B cell (primary cell): Measurements from ENCODE around the gene HSD17B14. TPM values are rescaled to one million over a fixed set of nuclear protein-coding genes. Genes with fewer than 3 reads are reported as not detected.

Experiments
- polyA plus RNA-seq: library from polyadenylated mRNA; depleted of rRNA; stranded (reverse); fragments of >200 nt; gene quantifications from 2 replicates; pipeline ENCODE4 v1.2.3, GENCODE V29; 2012
- small RNA-seq: library from RNA; depleted of rRNA; stranded (forward); fragments of <200 nt; gene quantifications from one replicate; pipeline ENCODE3, GENCODE V24; 2012; ENCODE audit warnings: low replicate concordance, low read depth; ENCODE audit not compliant: insufficient read length
- total RNA-seq, 2 donors: library from RNA; stranded (reverse); fragments of 120-200 nt in 1 of 2; gene quantifications; 1 replicate in 1 of 2; 2 replicates in 1 of 2; pipeline versions ENCODE4 v1.2.3 to v1.2.4, GENCODE V29; 2013 to 2022

HSD17B14 gene
- total and polyA plus RNA-seq, 2 donors (not counting 1 experiment from before 2014, with no cell fraction given): 2.5 to 2.9 TPM

Small RNA genes within 50 kb of the gene (small RNA-seq; reads per million reads assigned to genes)
- not detected for gene RNU6-317P

Other genes starting within 250 kb of the HSD17B14 start
Only the 30 nearest of the 33 such genes appear.
- 1.5 and 4.1 TPM in 2 replicates for gene FAM83E, start 221.4 kb downstream of the HSD17B14 start, total RNA-seq
- gene FAM83E, start 221.4 kb downstream of the HSD17B14 start, polyA plus RNA-seq: 0.12 and 0.15 TPM in 2 replicates
- 2,217 and 2,248 TPM in 2 replicates for gene RPL18, start 217.3 kb downstream of the HSD17B14 start, total RNA-seq
- gene RPL18, start 217.3 kb downstream of the HSD17B14 start, polyA plus RNA-seq: 3,187 and 4,393 TPM in 2 replicates
- 45.4 and 47.3 TPM in 2 replicates for gene SPHK2, start 217.0 kb downstream of the HSD17B14 start, total RNA-seq
- gene SPHK2, start 217.0 kb downstream of the HSD17B14 start, polyA plus RNA-seq: 14.2 and 17.0 TPM in 2 replicates
- gene DBP, start 199.1 kb downstream of the HSD17B14 start, total RNA-seq: 33.0 and 33.2 TPM in 2 replicates
- 14.9 and 23.5 TPM in 2 replicates for gene DBP, start 199.1 kb downstream of the HSD17B14 start, polyA plus RNA-seq
- 25.7 and 27.7 TPM in 2 replicates for gene CA11, start 190.3 kb downstream of the HSD17B14 start, total RNA-seq
- gene CA11, start 190.3 kb downstream of the HSD17B14 start, polyA plus RNA-seq: 6.2 and 6.5 TPM in 2 replicates
- 1.2 and 2.5 TPM in 2 replicates for gene NTN5, start 163.5 kb downstream of the HSD17B14 start, total RNA-seq
- gene NTN5, start 163.5 kb downstream of the HSD17B14 start, polyA plus RNA-seq: 1.8 and 3.0 TPM in 2 replicates
- not detected in 2 replicates for gene FUT2, start 140.5 kb downstream of the HSD17B14 start, total RNA-seq
- not detected in 2 replicates for gene FUT2, start 140.5 kb downstream of the HSD17B14 start, polyA plus RNA-seq
- gene MAMSTR, start 116.8 kb downstream of the HSD17B14 start, total RNA-seq: 1.6 and 2.4 TPM in 2 replicates
- 0.17 and 0.60 TPM in 2 replicates for gene MAMSTR, start 116.8 kb downstream of the HSD17B14 start, polyA plus RNA-seq
- 0.20 TPM in 1 of 2 replicates, not detected in the other for gene RASIP1, start 95.9 kb downstream of the HSD17B14 start, total RNA-seq
- 0.19 TPM in 1 of 2 replicates, not detected in the other for gene RASIP1, start 95.9 kb downstream of the HSD17B14 start, polyA plus RNA-seq
- not detected in 2 replicates for gene IZUMO1, start 89.6 kb downstream of the HSD17B14 start, total RNA-seq
- not detected in 2 replicates for gene IZUMO1, start 89.6 kb downstream of the HSD17B14 start, polyA plus RNA-seq
- not detected in 2 replicates for gene FUT1, start 83.8 kb downstream of the HSD17B14 start, total RNA-seq
- not detected in 2 replicates for gene FUT1, start 83.8 kb downstream of the HSD17B14 start, polyA plus RNA-seq
- not detected in 2 replicates for gene FGF21, start 81.0 kb downstream of the HSD17B14 start, total RNA-seq
- gene FGF21, start 81.0 kb downstream of the HSD17B14 start, polyA plus RNA-seq: not detected in 2 replicates
- gene BCAT2, start 25.5 kb downstream of the HSD17B14 start, total RNA-seq: 39.1 and 42.9 TPM in 2 replicates
- 27.4 and 36.3 TPM in 2 replicates for gene BCAT2, start 25.5 kb downstream of the HSD17B14 start, polyA plus RNA-seq
- gene PLEKHA4, start 32.1 kb upstream of the HSD17B14 start, total RNA-seq: 5.5 and 6.2 TPM in 2 replicates
- 4.3 and 6.0 TPM in 2 replicates for gene PLEKHA4, start 32.1 kb upstream of the HSD17B14 start, polyA plus RNA-seq
- 122 and 128 TPM in 2 replicates for gene PPP1R15A, start 35.9 kb upstream of the HSD17B14 start, total RNA-seq
- gene PPP1R15A, start 35.9 kb upstream of the HSD17B14 start, polyA plus RNA-seq: 1,029 and 1,214 TPM in 2 replicates
- not detected in 2 replicates for gene TULP2, start 62.3 kb upstream of the HSD17B14 start, total RNA-seq
- gene TULP2, start 62.3 kb upstream of the HSD17B14 start, polyA plus RNA-seq: not detected in 2 replicates
- gene NUCB1, start 63.8 kb upstream of the HSD17B14 start, total RNA-seq: 134 and 136 TPM in 2 replicates
- 85.9 and 118 TPM in 2 replicates for gene NUCB1, start 63.8 kb upstream of the HSD17B14 start, polyA plus RNA-seq
- gene DHDH, start 97.2 kb upstream of the HSD17B14 start, total RNA-seq: 0.64 TPM in 1 of 2 replicates, not detected in the other
- gene DHDH, start 97.2 kb upstream of the HSD17B14 start, polyA plus RNA-seq: 0.82 TPM in 1 of 2 replicates, not detected in the other
- gene BAX, start 118.4 kb upstream of the HSD17B14 start, total RNA-seq: 92.7 and 95.3 TPM in 2 replicates
- gene BAX, start 118.4 kb upstream of the HSD17B14 start, polyA plus RNA-seq: 109 and 114 TPM in 2 replicates
- 881 and 937 TPM in 2 replicates for gene FTL, start 128.8 kb upstream of the HSD17B14 start, total RNA-seq
- gene FTL, start 128.8 kb upstream of the HSD17B14 start, polyA plus RNA-seq: 534 and 832 TPM in 2 replicates
- gene GYS1, start 156.8 kb upstream of the HSD17B14 start, total RNA-seq: 62.7 and 63.0 TPM in 2 replicates
- gene GYS1, start 156.8 kb upstream of the HSD17B14 start, polyA plus RNA-seq: 22.7 and 28.9 TPM in 2 replicates
- gene RUVBL2, start 157.4 kb upstream of the HSD17B14 start, total RNA-seq: 36.1 and 44.8 TPM in 2 replicates
- 50.7 and 57.4 TPM in 2 replicates for gene RUVBL2, start 157.4 kb upstream of the HSD17B14 start, polyA plus RNA-seq
- 1.1 TPM in 1 of 2 replicates, not detected in the other for gene LHB, start 180.6 kb upstream of the HSD17B14 start, total RNA-seq
- gene LHB, start 180.6 kb upstream of the HSD17B14 start, polyA plus RNA-seq: 1.6 and 4.7 TPM in 2 replicates
- not detected in 2 replicates for gene CGB3, start 187.8 kb upstream of the HSD17B14 start, total RNA-seq
- not detected in 2 replicates for gene CGB3, start 187.8 kb upstream of the HSD17B14 start, polyA plus RNA-seq
- gene CGB2, start 195.4 kb upstream of the HSD17B14 start, total RNA-seq: not detected in 2 replicates
- not detected in 2 replicates for gene CGB2, start 195.4 kb upstream of the HSD17B14 start, polyA plus RNA-seq
- not detected in 2 replicates for gene CGB1, start 200.4 kb upstream of the HSD17B14 start, total RNA-seq
- not detected in 2 replicates for gene CGB1, start 200.4 kb upstream of the HSD17B14 start, polyA plus RNA-seq
- not detected in 2 replicates for gene CGB5, start 207.4 kb upstream of the HSD17B14 start, total RNA-seq
- not detected in 2 replicates for gene CGB5, start 207.4 kb upstream of the HSD17B14 start, polyA plus RNA-seq
- not detected in 2 replicates for gene CGB8, start 212.6 kb upstream of the HSD17B14 start, total RNA-seq
- not detected in 2 replicates for gene CGB8, start 212.6 kb upstream of the HSD17B14 start, polyA plus RNA-seq
- not detected in 2 replicates for gene CGB7, start 221.3 kb upstream of the HSD17B14 start, total RNA-seq
- not detected in 2 replicates for gene CGB7, start 221.3 kb upstream of the HSD17B14 start, polyA plus RNA-seq
- not detected in 2 replicates for gene NTF4, start 228.3 kb upstream of the HSD17B14 start, total RNA-seq
- not detected in 2 replicates for gene NTF4, start 228.3 kb upstream of the HSD17B14 start, polyA plus RNA-seq